H1 (cell line): ENCODE results near the gene CNOT1. TPM values are rescaled to one million over a fixed set of nuclear protein-coding genes. Genes with fewer than 3 reads are reported as not detected.

ENCODE experiments used
- CTCF ChIA-PET: fragments of 300-600 bp; sonication (Branson Sonifier 250); formaldehyde crosslinking; loops from one replicate; lab custom pipeline; 2021; ENCODE audit not compliant: partially characterized antibody; lab: Charles Lee
- POLR2A ChIA-PET: fragments of 300-600 bp; sonication (Branson Sonifier 250); formaldehyde crosslinking; loops from one replicate; lab custom pipeline; 2021; ENCODE audit warnings: inconsistent platforms; ENCODE audit not compliant: partially characterized antibody; lab: Charles Lee
- DNase-seq, 2 experiments: peaks; one replicate each; pipeline versions ENCODE4 v3.0.0 to v3.0.0-alpha.2; 2010 to 2022; ENCODE audit warnings: low spot score in 2 of 2, low read depth in 1 of 2, mixed read lengths in 1 of 2
- FAIRE-seq: peaks from 2 replicates; lab custom pipeline; 2011; peaks lifted over from hg19 to GRCh38; lab: Jason Lieb, UNC
- H2AFZ ChIP-seq: 2 replicates; pipeline ENCODE4 v1.8.1; 2012; ENCODE audit warnings: low read length, inconsistent platforms
- H2AK5ac ChIP-seq: 2 replicates; pipeline ENCODE4 v1.6.1; 2013; ENCODE audit warnings: low read depth, low read length
- H2BK120ac ChIP-seq: replicated peaks from 2 replicates; pipeline ENCODE3; 2013; ENCODE audit warnings: low read depth, low read length, inconsistent platforms
- H2BK12ac ChIP-seq: 2 replicates; pipeline ENCODE4 v1.6.1; 2013; ENCODE audit warnings: low read depth, low read length
- H2BK15ac ChIP-seq: 2 replicates; pipeline ENCODE4 v1.6.1; 2013; ENCODE audit warnings: low read length
- H2BK20ac ChIP-seq: 2 replicates; pipeline ENCODE4 v1.6.1; 2013; ENCODE audit warnings: low read length
- H2BK5ac ChIP-seq: 2 replicates; pipeline ENCODE4 v1.6.1; 2013; ENCODE audit warnings: low read depth, low read length
- H3K14ac ChIP-seq: 2 replicates; pipeline ENCODE4 v1.6.1; 2013; ENCODE audit warnings: inconsistent platforms; ENCODE audit not compliant: insufficient read length
- H3K18ac ChIP-seq: 2 replicates; pipeline ENCODE4 v1.6.1; 2013; ENCODE audit warnings: low read length; ENCODE audit errors: extremely low read depth
- H3K23ac ChIP-seq: 2 replicates; pipeline ENCODE4 v1.6.1; 2013; ENCODE audit warnings: inconsistent platforms; ENCODE audit not compliant: insufficient read length
- H3K23me2 ChIP-seq: 2 replicates; pipeline ENCODE4 v1.6.1; 2013; ENCODE audit warnings: low read depth, low read length
- H3K27ac ChIP-seq: 2 replicates; pipeline ENCODE4 v1.6.1; 2011; ENCODE audit warnings: low read depth, low read length, inconsistent platforms
- H3K27me3 ChIP-seq, 4 experiments: replicated peaks in 1 of 4; 1 replicate in 1 of 4; 2 replicates in 3 of 4; pipeline versions ENCODE4 v1.6.1 to v1.8.1; 2011 to 2013; ENCODE audit warnings: low read length in 3 of 4, mild to moderate bottlenecking in 3 of 4, inconsistent platforms in 2 of 4, mixed read lengths in 2 of 4, moderate library complexity in 1 of 4; ENCODE audit not compliant: control insufficient read depth in 3 of 4, insufficient read depth in 3 of 4; ENCODE audit errors: extremely low read depth in 1 of 4
- H3K36me3 ChIP-seq, 4 experiments: 2 replicates each; pipeline versions ENCODE4 v1.6.1 to v1.8.1; 2011 to 2013; ENCODE audit warnings: mild to moderate bottlenecking in 4 of 4, low read length in 3 of 4, moderate library complexity in 2 of 4, control low read depth in 1 of 4, inconsistent platforms in 1 of 4; ENCODE audit not compliant: insufficient read depth in 4 of 4, control insufficient read depth in 2 of 4
- H3K4ac ChIP-seq: replicated peaks from 2 replicates; pipeline ENCODE3; 2013; ENCODE audit warnings: low read length, low read depth, mixed read lengths, inconsistent platforms; ENCODE audit not compliant: insufficient read length
- H3K4me1 ChIP-seq, 4 experiments: replicated peaks in 1 of 4; 1 replicate in 1 of 4; 2 replicates in 3 of 4; pipeline versions ENCODE4 v1.6.1 to v1.8.1; 2011 to 2013; ENCODE audit warnings: low read length in 3 of 4, inconsistent platforms in 2 of 4, mixed read lengths in 1 of 4; ENCODE audit not compliant: insufficient read depth in 4 of 4, control insufficient read depth in 3 of 4
- H3K4me2 ChIP-seq, 2 experiments: 2 replicates each; pipeline versions ENCODE4 v1.6.1 to v1.8.1; 2011 to 2013; ENCODE audit warnings: low read depth in 2 of 2, low read length in 2 of 2, control low read depth in 1 of 2, inconsistent platforms in 1 of 2, mild to moderate bottlenecking in 1 of 2; ENCODE audit not compliant: insufficient read depth in 1 of 2
- H3K4me3 ChIP-seq, 4 experiments: fragments of 200-600, 300-600 bp in 1 of 4; sonication (generic), shearing (Covaris generic), sonication (Bioruptor Twin) in 1 of 4; 2 replicates each; pipeline versions ENCODE4 v1.5.1 to v1.8.1; 2011 to 2016; ENCODE audit warnings: low read length in 4 of 4, low read depth in 3 of 4, control low read depth in 2 of 4, inconsistent platforms in 2 of 4, mild to moderate bottlenecking in 2 of 4, mixed read lengths in 1 of 4, moderate library complexity in 1 of 4; ENCODE audit not compliant: insufficient read depth in 2 of 4; ENCODE audit errors: extremely low read depth in 1 of 4
- H3K56ac ChIP-seq: replicated peaks from 2 replicates; pipeline ENCODE3; 2013; ENCODE audit warnings: low read depth, mild to moderate bottlenecking, mixed read lengths, low read length, inconsistent platforms; ENCODE audit not compliant: insufficient read length
- H3K79me1 ChIP-seq: 2 replicates; pipeline ENCODE4 v1.6.1; 2013; ENCODE audit warnings: low read depth, low read length, control low read depth
- H3K79me2 ChIP-seq, 2 experiments: 2 replicates each; pipeline versions ENCODE4 v1.6.1 to v1.8.1; 2012 to 2013; ENCODE audit warnings: low read length in 2 of 2, mild to moderate bottlenecking in 2 of 2, inconsistent platforms in 1 of 2; ENCODE audit not compliant: insufficient read depth in 2 of 2, control insufficient read depth in 1 of 2
- H3K9ac ChIP-seq, 4 experiments: replicated peaks in 1 of 4; 1 replicate in 1 of 4; 2 replicates in 3 of 4; pipeline versions ENCODE4 v1.6.1 to v1.8.1; 2011 to 2013; ENCODE audit warnings: low read depth in 3 of 4, low read length in 3 of 4, control low read depth in 2 of 4, mild to moderate bottlenecking in 2 of 4, moderate library complexity in 2 of 4, inconsistent platforms in 1 of 4; ENCODE audit errors: extremely low read depth in 1 of 4
- H3K9me3 ChIP-seq, 2 experiments: 2 replicates each; pipeline versions ENCODE4 v1.6.1 to v1.8.1; 2012 to 2013; ENCODE audit warnings: mild to moderate bottlenecking in 2 of 2, moderate library complexity in 2 of 2, control low read depth in 1 of 2, inconsistent platforms in 1 of 2, low read depth in 1 of 2, low read length in 1 of 2, mixed read lengths in 1 of 2; ENCODE audit not compliant: insufficient read depth in 2 of 2
- H4K20me1 ChIP-seq, 2 experiments: replicated peaks in 1 of 2; 2 replicates each; pipeline versions ENCODE3 to v1.8.1; 2011 to 2013; ENCODE audit warnings: inconsistent platforms in 2 of 2, low read length in 2 of 2, mild to moderate bottlenecking in 1 of 2; ENCODE audit not compliant: insufficient read depth in 2 of 2, control insufficient read depth in 1 of 2
- H4K5ac ChIP-seq: 2 replicates; pipeline ENCODE4 v1.6.1; 2013; ENCODE audit warnings: low read length, low read depth, mixed read lengths, inconsistent platforms; ENCODE audit not compliant: insufficient read length
- H4K8ac ChIP-seq: 2 replicates; pipeline ENCODE4 v1.8.0; 2013; ENCODE audit warnings: mild to moderate bottlenecking, moderate library complexity, low read length, inconsistent platforms; ENCODE audit not compliant: insufficient read depth; ENCODE audit errors: extremely low read depth
- H4K91ac ChIP-seq: replicated peaks from 2 replicates; pipeline ENCODE3; 2013; ENCODE audit warnings: low read length, mixed read lengths, inconsistent platforms; ENCODE audit not compliant: insufficient read length
- E2F6 ChIP-seq: IDR thresholded peaks from 2 replicates; pipeline ENCODE4 v1.6.1; 2012; ENCODE audit warnings: inconsistent platforms
- KDM4A ChIP-seq: IDR thresholded peaks from one replicate; pipeline ENCODE4 v1.7.1; 2012; ENCODE audit warnings: low read depth, mild to moderate bottlenecking, moderate library complexity, low read length, inconsistent platforms; ENCODE audit not compliant: severe bottlenecking
- RAD21 ChIP-seq, 2 experiments: IDR thresholded peaks in 1 of 2; conservative IDR thresholded peaks in 1 of 2; 2 replicates each; pipeline ENCODE4 v1.6.1; 2011; ENCODE audit warnings: low read depth in 2 of 2, low read length in 2 of 2, improper control_type of control experiment in 1 of 2, inconsistent platforms in 1 of 2, mild to moderate bottlenecking in 1 of 2, moderate library complexity in 1 of 2
- RBBP5 ChIP-seq: IDR thresholded peaks from 2 replicates; pipeline ENCODE4 v1.7.1; 2012; ENCODE audit warnings: low read depth, mild to moderate bottlenecking, inconsistent platforms, low read length, moderate library complexity, borderline replicate concordance
- TAF7 ChIP-seq: optimal IDR thresholded peaks from 2 replicates; pipeline ENCODE3; 2011; ENCODE audit warnings: low read depth, mild to moderate bottlenecking, inconsistent platforms, low read length, moderate library complexity, borderline replicate concordance
- WGBS, 2 experiments: shearing (Covaris generic) in 1 of 2; methylation state at CpG; one replicate each; pipeline versions ENCODE4 v1.1.6 to v1.1.7; 2013 to 2015; ENCODE audit warnings: low lambda C conversion rate in 2 of 2, mixed read lengths in 2 of 2, inconsistent platforms in 1 of 2, low coverage in 1 of 2, missing lambda C conversion rate in 1 of 2; ENCODE audit not compliant: insufficient replicate concordance in 2 of 2, insufficient coverage in 1 of 2, insufficient read length in 1 of 2; ENCODE audit errors: extremely low coverage in 1 of 2, missing lambda C conversion rate in 1 of 2; 5-methylcytosine and 5-hydroxymethylcytosine counted together
- polyA plus RNA-seq, 7 experiments: library from polyadenylated mRNA; depleted of rRNA in 3 of 7; stranded (reverse) in 5 of 7; unstranded in 2 of 7; fragments of >200 nt in 5 of 7; fragments of 200-250 nt in 2 of 7; gene quantifications; 1 replicate in 5 of 7; 2 replicates in 1 of 7; 4 replicates in 1 of 7; pipeline versions ENCODE4 v1.2.1 to v1.2.3, GENCODE V29; 2011 to 2013; ENCODE audit warnings: missing spikeins in 2 of 7, mixed read lengths in 2 of 7
- total RNA-seq: library from RNA; stranded (reverse); fragmentation: NEBNext Ultra II Directional; extraction: Animal tissue kit (Norgen Biotek cat#: 25700); gene quantifications from 2 replicates; pipeline ENCODE4 v1.2.1, GENCODE V29; 2021

The CNOT1 gene
- total and polyA plus RNA-seq, 2 of the 8 experiments (the other 6 are each of a cell fraction or from before 2014, with no cell fraction given): 306 to 319 TPM

GRCh38 chr16:58591083-58591482 lies 38.5 kb downstream of the CNOT1 start:
- no peaks in the 10 kb centered on the region for H3K4me1 ChIP-seq
- H3K4me2 ChIP-seq: no peak overlapping the region
- no peaks in the 10 kb centered on the region for H3K27me3 ChIP-seq
- H3K79me1 ChIP-seq: peaks cover 5% of the 10 kb centered on the region
- no peak overlapping the region for H3K56ac ChIP-seq
- TF ChIP-seq E2F6: no peak
- TF ChIP-seq RAD21 (IDR thresholded peaks at IDR 0.05 in 1 of 2, conservative IDR thresholded peaks at IDR 0.05 in 1 of 2; ENCODE audit: low read depth in 2 of 2, low read length in 2 of 2): no peak
- TF ChIP-seq TAF7: no peak
- TF ChIP-seq KDM4A: no peak
- TF ChIP-seq RBBP5: no peak
- no peak overlapping the region for H2BK12ac ChIP-seq
- no peak overlapping the region for H3K18ac ChIP-seq
- CTCF ChIA-PET: no interaction called here
- H4K20me1 ChIP-seq: peaks cover 3 to 7% of the 10 kb centered on the region in 2 experiments
- H2BK5ac ChIP-seq: no peak overlapping the region
- H3K36me3 ChIP-seq: peaks cover 14 to 78% (median 33%) of the 10 kb centered on the region in 4 experiments
- 0 out of 4 replicates have a peak, but pooled peaks cover 0 to 3% of the 10 kb centered on the region in 2 experiments for H3K9me3 ChIP-seq
- H2BK120ac ChIP-seq: no peak overlapping the region
- H4K5ac ChIP-seq: no peak overlapping the region
- H4K8ac ChIP-seq: no peak overlapping the region
- no peak overlapping the region for H4K91ac ChIP-seq
- no peak overlapping the region for H2AFZ ChIP-seq
- no peak overlapping the region for H3K23ac ChIP-seq
- no peak overlapping the region for H3K27ac ChIP-seq
- DNase-seq (no peak), FAIRE-seq (no peak)
- H3K4me3 ChIP-seq: no peak overlapping the region
- H3K9ac ChIP-seq: no peak overlapping the region
- H3K23me2 ChIP-seq: no peaks in the 10 kb centered on the region
- no peak overlapping the region for H3K4ac ChIP-seq
- 66% methylated on average over 4 of the region's 4 CpGs; no CpG with 5 or more reads in 1 of the 2 experiments for WGBS, 2 experiments
- no peak overlapping the region for H2BK20ac ChIP-seq
- no peak overlapping the region for H3K14ac ChIP-seq
- H2AK5ac ChIP-seq: no peak overlapping the region
- H2BK15ac ChIP-seq: no peak overlapping the region
- POLR2A ChIA-PET: interaction anchor here (0.6 to 1.0 kb wide), 3 partner anchors 49 to 794 kb away, joined by 3 read pairs; no protein-coding TSS in a partner anchor
- peaks cover 0 to 32% of the 10 kb centered on the region in 2 experiments; a peak in 2 of 4 replicates for H3K79me2 ChIP-seq
